HepG2 (cell line): Measurements from ENCODE around the gene JAK2. TPM values are rescaled to one million over a fixed set of nuclear protein-coding genes. Genes with fewer than 3 reads are reported as not detected.

ENCODE experiments used
- ATAC-seq: fragments of 200-7000 bp; cut with Tn5 transposase; 3 replicates; pipeline ENCODE4 v1.9.1; 2020; ENCODE audit warnings: mild to moderate bottlenecking, moderate library complexity
- BruUV-seq: library from RNA; stranded (reverse); fragments of 400-500 nt; replicated peaks from 2 replicates; lab custom pipeline; 2021; lab: Mats Ljungman, UMichigan
- CTCF ChIA-PET: fragments of 300-600 bp; formaldehyde crosslinking; extraction: SDS; loops from one replicate; lab custom pipeline; 2021; ENCODE audit warnings: low total read pairs, inconsistent platforms, low intra/inter-chr PET ratio; lab: Yijun Ruan, JAX
- POLR2A ChIA-PET: fragments of 350-600 bp; sonication (Branson Sonifier 250); formaldehyde crosslinking; loops from one replicate; lab custom pipeline; 2020; ENCODE audit warnings: antibody characterized with exemption, inconsistent platforms; lab: Yijun Ruan, JAX
- DNase-seq: peaks from one replicate; pipeline ENCODE4 v3.0.0-alpha.2; 2015; ENCODE audit warnings: low spot score
- FAIRE-seq: peaks from 3 replicates; lab custom pipeline; 2011; peaks lifted over from hg19 to GRCh38; lab: Jason Lieb, UNC
- H2AFZ ChIP-seq: one replicate; pipeline ENCODE4 v1.6.1; 2011; ENCODE audit warnings: low read length, inconsistent platforms
- H3K27ac ChIP-seq: fragments of 300-600 bp; 3 replicates; pipeline ENCODE4 v1.8.0; 2011; ENCODE audit warnings: mixed run types, mild to moderate bottlenecking, mixed read lengths, low read length, inconsistent platforms; ENCODE audit not compliant: insufficient read depth; ENCODE audit errors: extremely low read length
- H3K27me3 ChIP-seq, 2 experiments: fragments of 200-600 bp in 1 of 2; 2 replicates in 1 of 2; 3 replicates in 1 of 2; pipeline versions ENCODE4 v1.6.0 to v1.8.0; 2011; ENCODE audit warnings: low read length in 2 of 2, mild to moderate bottlenecking in 2 of 2, moderate library complexity in 2 of 2, inconsistent platforms in 1 of 2; ENCODE audit not compliant: insufficient read depth in 2 of 2, control insufficient read depth in 1 of 2
- H3K36me3 ChIP-seq, 2 experiments: fragments of 200-600 bp in 1 of 2; replicated peaks in 1 of 2; 2 replicates in 1 of 2; 3 replicates in 1 of 2; pipeline versions ENCODE4 v1.5.1 to v1.8.0; 2011; ENCODE audit warnings: low read length in 2 of 2, inconsistent platforms in 1 of 2; ENCODE audit not compliant: insufficient read depth in 2 of 2, control insufficient read depth in 1 of 2
- H3K4me1 ChIP-seq: 2 replicates; pipeline ENCODE4 v1.5.1; 2012; ENCODE audit warnings: low read length, inconsistent platforms; ENCODE audit not compliant: insufficient read depth
- H3K4me2 ChIP-seq: 2 replicates; pipeline ENCODE4 v1.6.0; 2011; ENCODE audit warnings: low read depth, low read length, inconsistent platforms
- H3K4me3 ChIP-seq, 3 experiments: fragments of 200-600 bp in 1 of 3; sonication (generic), shearing (Covaris generic) in 1 of 3; replicated peaks in 1 of 3; 2 replicates each; pipeline ENCODE4 v1.5.1; 2011 to 2016; ENCODE audit warnings: low read length in 3 of 3, inconsistent platforms in 2 of 3, low read depth in 2 of 3, mild to moderate bottlenecking in 2 of 3, control low read depth in 1 of 3, mixed read lengths in 1 of 3; ENCODE audit not compliant: insufficient read depth in 1 of 3
- H3K79me2 ChIP-seq: one replicate; pipeline ENCODE4 v1.6.1; 2011; ENCODE audit warnings: low read length, inconsistent platforms; ENCODE audit not compliant: insufficient read depth
- H3K9ac ChIP-seq: 2 replicates; pipeline ENCODE4 v1.6.0; 2011; ENCODE audit warnings: mild to moderate bottlenecking, low read depth, low read length, inconsistent platforms; ENCODE audit not compliant: insufficient read depth
- H3K9me3 ChIP-seq: 2 replicates; pipeline ENCODE4 v1.5.1; 2012; ENCODE audit warnings: mild to moderate bottlenecking, low read length
- H4K20me1 ChIP-seq: 2 replicates; pipeline ENCODE4 v1.6.0; 2011; ENCODE audit warnings: inconsistent platforms, mild to moderate bottlenecking, low read length, moderate library complexity; ENCODE audit not compliant: insufficient read depth
- LCORL ChIP-seq, 2 experiments: fragments of 450-650 bp in 1 of 2; sonication (generic) in 1 of 2; formaldehyde crosslinking in 1 of 2; IDR thresholded peaks; 2 replicates each; pipeline versions ENCODE4 v1.5.0 to v1.6.1; 2017 to 2020; ENCODE audit warnings: antibody characterized with exemption in 1 of 2, missing genetic modification reagents in 1 of 2
- MTF2 ChIP-seq: sonication (generic); formaldehyde crosslinking; IDR thresholded peaks from 2 replicates; pipeline ENCODE4 v1.5.0; 2020; ENCODE audit warnings: missing genetic modification reagents, borderline replicate concordance
- PRDM15 ChIP-seq: sonication (generic); formaldehyde crosslinking; IDR thresholded peaks from 2 replicates; pipeline ENCODE4 v1.4.0; 2020; ENCODE audit warnings: missing genetic modification reagents
- REXO4 ChIP-seq: sonication (generic); formaldehyde crosslinking; IDR thresholded peaks from 2 replicates; pipeline ENCODE4 v1.8.0; 2022; ENCODE audit warnings: missing genetic modification reagents, mild to moderate bottlenecking, borderline replicate concordance
- TCF12 ChIP-seq, 2 experiments: fragments of 450-650 bp in 1 of 2; sonication (generic) in 1 of 2; formaldehyde crosslinking in 1 of 2; IDR thresholded peaks; 2 replicates each; pipeline versions ENCODE4 v1.6.1 to v1.8.0; 2017 to 2022; ENCODE audit warnings: antibody characterized with exemption in 1 of 2, mild to moderate bottlenecking in 1 of 2, missing genetic modification reagents in 1 of 2, moderate library complexity in 1 of 2
- XBP1 ChIP-seq: sonication (generic); formaldehyde crosslinking; IDR thresholded peaks from 2 replicates; pipeline ENCODE4 v1.5.0; 2020; ENCODE audit warnings: missing genetic modification reagents
- ZBED4 ChIP-seq: sonication (generic); formaldehyde crosslinking; IDR thresholded peaks from 2 replicates; pipeline ENCODE4 v1.4.0; 2020; ENCODE audit warnings: missing genetic modification reagents, borderline replicate concordance
- ZNF234 ChIP-seq: sonication (generic); formaldehyde crosslinking; conservative IDR thresholded peaks from 2 replicates; pipeline ENCODE4 v1.5.1; 2020; ENCODE audit warnings: mild to moderate bottlenecking, missing genetic modification reagents
- ZNF503 ChIP-seq: sonication (generic); formaldehyde crosslinking; IDR thresholded peaks from 2 replicates; pipeline ENCODE4 v1.4.0; 2020; ENCODE audit warnings: missing genetic modification reagents
- ZNF510 ChIP-seq: sonication (generic); formaldehyde crosslinking; IDR thresholded peaks from 2 replicates; pipeline ENCODE4 v1.4.0; 2020; ENCODE audit warnings: low read depth, mild to moderate bottlenecking, missing genetic modification reagents
- ZNF546 ChIP-seq: sonication (generic); formaldehyde crosslinking; conservative IDR thresholded peaks from 2 replicates; pipeline ENCODE4 v1.8.1; 2023; ENCODE audit warnings: mild to moderate bottlenecking, missing genetic modification reagents
- ZNF678 ChIP-seq: sonication (generic); formaldehyde crosslinking; IDR thresholded peaks from 2 replicates; pipeline ENCODE4 v1.4.0; 2020; ENCODE audit warnings: mild to moderate bottlenecking, missing genetic modification reagents
- WGBS: methylation state at CpG from one replicate; pipeline ENCODE4 v1.1.6; 2017; ENCODE audit warnings: low lambda C conversion rate; 5-methylcytosine and 5-hydroxymethylcytosine counted together
- in situ Hi-C: cut with HindIII; loops from 2 replicates; pipeline ENCODE4 v1.10.0; 2017; ENCODE audit warnings: low pct_unique_long_range_greater_than_20kb; ENCODE audit not compliant: extremely low pct_ligation_motif_present
- intact Hi-C: fragments of 100-400 bp; cut with micrococcal nuclease; formaldehyde crosslinking; loops from one replicate; pipeline ENCODE4 v1.10.0; 2022; ENCODE audit not compliant: unreplicated experiment
- polyA plus RNA-seq, 8 experiments: library from polyadenylated mRNA; depleted of rRNA in 3 of 8; stranded (reverse) in 7 of 8; unstranded in 1 of 8; fragments of >200 nt; fragmentation: Illumina TruSeq in 4 of 8; extraction: Trizol in 4 of 8; gene quantifications; 2 replicates each; pipeline versions ENCODE4 v1.2.1 to v1.2.3, GENCODE V29; 2011 to 2016; ENCODE audit warnings: low read depth in 4 of 8, missing spikeins in 1 of 8, mixed read lengths in 1 of 8; ENCODE audit not compliant: insufficient read depth in 1 of 8
- total RNA-seq, 5 experiments: library from RNA; depleted of rRNA; stranded (reverse); fragments of >200 nt; fragmentation: Illumina TruSeq; extraction: Trizol; gene quantifications; 2 replicates each; pipeline ENCODE4 v1.2.3, GENCODE V29; 2016; ENCODE audit warnings: low read depth in 1 of 5

Gene JAK2
- total and polyA plus RNA-seq, 2 of the 13 experiments (the other 11 are each of a cell fraction or from before 2014, with no cell fraction given) = 1.1 to 4.1 TPM

GRCh38 chr9:5113994-5114748 lies 129.1 kb downstream of the JAK2 start (continued):
- TF ChIP-seq ZNF503 (CRISPR knock-in tag) = no peak

DNA sequence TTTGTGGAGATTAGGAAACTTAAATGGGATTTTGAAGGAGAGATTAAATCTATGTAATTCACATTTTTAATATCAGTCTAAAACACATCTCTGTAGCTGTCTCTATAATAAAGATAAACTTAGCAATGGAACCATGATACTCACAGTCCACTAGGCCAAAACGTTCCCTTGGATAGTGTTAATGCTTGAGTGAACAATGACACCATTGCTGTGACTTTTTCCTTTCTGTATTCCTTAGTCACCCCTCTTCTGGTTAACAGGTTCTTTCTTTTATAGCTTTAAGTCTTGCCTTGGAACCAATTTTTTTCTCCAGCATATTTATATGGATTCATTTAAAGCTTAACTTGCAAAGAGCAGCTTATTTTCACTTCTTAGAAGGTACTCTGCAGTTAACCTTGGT lies 137.0 kb downstream of the JAK2 start:
- FAIRE-seq (no peak), ATAC-seq (no peak), DNase-seq (no peak)
- Histone ChIP-seq H3K4me3 (no peak overlapping the region), H2AFZ (no peak overlapping the region), H3K9me3 (no peaks in the 10 kb centered on the region), H3K4me2 (no peak overlapping the region), H3K79me2 (no peaks in the 10 kb centered on the region), H3K27me3 (no peaks in the 10 kb centered on the region), H3K27ac (no peak overlapping the region), H4K20me1 (no peaks in the 10 kb centered on the region), H3K9ac (no peak overlapping the region), H3K36me3 (no peaks in the 10 kb centered on the region; a peak in 1 of 5 replicates), H3K4me1 (no peaks in the 10 kb centered on the region)
- 94% methylated on average over 1 of the region's 1 CpG for WGBS
- ChIA-PET CTCF (no interaction called here), POLR2A (no interaction called here)
- no TSS peak for BruUV-seq
- in situ Hi-C loops (no loop called here), intact Hi-C loops (no loop called here)
- TF ChIP-seq LCORL (IDR thresholded peaks at IDR 0.05) = no peak
- TF ChIP-seq LCORL (CRISPR knock-in tag; IDR thresholded peaks at IDR 0.05) = no peak
- TF ChIP-seq MTF2 = no peak
- TF ChIP-seq REXO4 (CRISPR knock-in tag) = no peak
- no peak for TF ChIP-seq ZNF678
- no peak for TF ChIP-seq TCF12 (IDR thresholded peaks at IDR 0.05)
- no peak for TF ChIP-seq TCF12 (CRISPR knock-in tag; IDR thresholded peaks at IDR 0.05)
- TF ChIP-seq PRDM15 (CRISPR knock-in tag) = no peak
- no peak for TF ChIP-seq XBP1 (CRISPR knock-in tag)
- TF ChIP-seq ZNF234 (CRISPR knock-in tag) = no peak
- TF ChIP-seq ZBED4 (CRISPR knock-in tag) = no peak
- no peak for TF ChIP-seq ZNF510 (CRISPR knock-in tag)
- no peak for TF ChIP-seq ZNF546
